ENCODE measurements around the gene FXYD5.

Gene FXYD5

GRCh38 chr19:35157431-35157830 is 2.9 kb downstream of the FXYD5 start:
- DNase-seq (ENCODE audit: low read depth): no peak

DNA sequence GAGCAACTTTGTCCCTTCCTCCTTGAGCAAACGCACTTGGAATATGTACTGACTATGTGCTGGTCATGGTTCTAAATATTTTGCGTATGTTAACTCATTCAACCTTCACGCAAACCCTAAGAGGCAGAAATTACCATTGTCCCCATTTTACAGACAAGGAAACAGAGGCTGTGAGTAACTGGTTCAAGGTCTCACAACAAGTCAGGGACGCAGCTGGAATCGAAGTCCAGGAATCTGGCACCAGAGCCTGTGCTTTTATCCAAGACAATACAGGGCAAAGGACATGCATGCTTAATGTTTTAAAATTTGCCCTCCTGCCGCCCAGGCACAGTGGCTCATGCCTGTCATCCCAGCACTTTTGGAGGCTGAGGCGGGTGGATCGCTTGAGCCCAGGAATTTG is 5.1 kb downstream of the FXYD5 start:
- no peak for DNase-seq (ENCODE audit: low read depth)

GRCh38 chr19:35160629-35161433 is 6.3 kb downstream of the FXYD5 start:
- DNase-seq (ENCODE audit: low read depth): no peak

- DNase-seq (ENCODE audit: low read depth): no peak
Observed at GRCh38 chr19:35161434-35161743, 6.9 kb downstream of the FXYD5 start.

- DNase-seq (ENCODE audit: low read depth): no peak
Observed at GRCh38 chr19:35162471-35163326, 8.2 kb downstream of the FXYD5 start.

- no peak for DNase-seq (ENCODE audit: low read depth)
Observed at GRCh38 chr19:35164418-35164817, 9.9 kb downstream of the FXYD5 start.

DNA sequence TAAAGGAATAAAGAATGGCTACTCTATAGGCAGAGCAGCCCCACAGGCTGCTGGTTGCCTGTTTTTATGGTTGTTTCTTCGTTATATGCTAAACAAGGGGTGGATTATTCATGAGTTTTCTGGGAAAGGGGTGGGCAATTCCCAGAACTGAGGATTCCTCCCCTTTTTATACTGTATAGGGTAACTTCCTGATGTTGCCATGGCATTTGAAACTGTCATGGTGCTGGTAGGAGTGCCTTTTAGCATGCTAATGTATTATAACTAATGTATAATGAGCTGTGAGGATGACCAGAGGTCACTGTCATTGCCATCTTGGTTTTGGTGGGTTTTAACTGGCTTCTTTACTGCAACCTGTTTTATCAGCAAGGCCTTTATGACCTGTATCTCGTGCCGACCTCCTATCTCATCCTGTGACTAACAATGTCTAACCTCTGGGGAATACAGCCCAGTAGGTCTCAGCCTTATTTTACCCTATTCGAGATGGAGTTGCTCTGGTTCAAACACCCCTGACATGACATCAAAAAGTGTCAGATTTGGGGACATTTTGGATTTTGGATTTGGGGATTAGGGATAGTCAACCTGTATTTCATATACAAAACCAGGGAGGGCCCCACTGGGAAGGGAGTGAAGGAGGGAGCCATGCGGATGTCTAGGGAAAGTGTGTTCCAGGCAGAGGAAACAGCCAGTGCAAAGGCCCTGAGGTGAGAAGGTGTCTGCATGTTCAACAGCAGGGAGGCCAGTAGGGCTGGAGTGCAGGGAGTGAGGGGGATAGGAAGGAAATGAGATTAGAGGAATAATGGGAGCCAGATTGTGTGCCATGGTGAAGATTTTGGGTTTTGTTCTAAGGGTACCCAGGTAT is 10.9 kb downstream of the FXYD5 start:
- DNase-seq (ENCODE audit: low read depth): no peak

GRCh38 chr19:35166100-35167063 is 11.8 kb downstream of the FXYD5 start:
- no peak for DNase-seq (ENCODE audit: low read depth)

- DNase-seq (ENCODE audit: low read depth): no peak
Observed at GRCh38 chr19:35167251-35168119, 12.9 kb downstream of the FXYD5 start.

DNA sequence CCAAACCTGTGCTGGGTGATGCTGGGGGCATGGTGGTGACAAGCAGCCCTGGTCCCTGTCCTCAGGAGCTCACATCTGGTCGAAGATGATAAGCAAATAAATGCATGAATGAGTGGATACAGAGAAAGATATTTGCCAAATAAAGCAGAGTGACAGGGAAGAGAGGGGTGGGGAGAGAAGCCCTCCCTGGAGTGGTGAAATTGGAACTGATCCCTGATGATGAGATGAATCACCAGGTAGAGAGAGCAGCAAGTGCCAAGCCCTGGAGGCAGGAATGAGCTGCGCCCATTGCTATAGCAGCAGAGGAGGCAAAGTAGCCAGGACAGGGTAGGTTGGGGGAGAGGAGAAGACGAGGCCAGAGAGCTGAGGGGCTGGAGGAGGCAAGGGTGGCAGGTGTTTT is 13.7 kb downstream of the FXYD5 start:
- DNase-seq (ENCODE audit: low read depth): no peak

GRCh38 chr19:35169221-35169995 is 14.9 kb downstream of the FXYD5 start:
- DNase-seq (ENCODE audit: low read depth): no peak

GRCh38 chr19:35170359-35171061 is 16.0 kb downstream of the FXYD5 start:
- DNase-seq (ENCODE audit: low read depth): no peak

GRCh38 chr19:35171730-35172129 is 17.2 kb downstream of the FXYD5 start:
- no peak for DNase-seq (ENCODE audit: low read depth)

DNA sequence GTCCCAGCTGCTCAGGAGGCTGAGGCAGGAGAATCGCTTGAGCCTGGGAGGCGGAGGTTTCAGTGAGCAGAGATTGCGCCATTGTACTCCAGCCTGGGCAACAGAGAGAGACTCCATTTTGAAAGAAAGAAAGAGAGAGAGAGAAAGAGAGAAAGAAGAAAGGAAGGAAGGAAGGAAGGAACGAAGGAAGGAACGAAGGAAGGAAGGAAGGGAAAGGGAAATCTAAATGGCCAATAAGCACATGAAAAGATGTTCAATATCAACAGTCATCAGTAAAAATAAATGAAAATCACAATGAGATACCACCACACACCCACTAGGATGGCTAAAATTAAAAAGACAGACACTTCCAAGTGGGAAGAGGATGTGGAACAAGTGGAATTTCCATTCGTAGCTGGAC is 19.7 kb downstream of the FXYD5 start:
- DNase-seq (ENCODE audit: low read depth): no peak

GRCh38 chr19:35176181-35176570 is 21.6 kb downstream of the FXYD5 start:
- no peak for DNase-seq (ENCODE audit: low read depth)

- no peak for DNase-seq (ENCODE audit: low read depth)
Observed at GRCh38 chr19:35177377-35178274, 23.1 kb downstream of the FXYD5 start.

GRCh38 chr19:35178701-35179100 is 24.2 kb downstream of the FXYD5 start:
- no peak for DNase-seq (ENCODE audit: low read depth)

GRCh38 chr19:35179830-35180229 is 25.3 kb downstream of the FXYD5 start:
- DNase-seq (ENCODE audit: low read depth): no peak

Data from GM04504 (cell line).